IPS DF 19.7 (cell line): ENCODE results near the gene GAL3ST3.
"Not testable (repeated sequence)": the region's sequence is repeated elsewhere in the genome, so short reads cannot be mapped to it uniquely, and the experiment has no call there.

Source experiments
- DNase-seq: peaks from one replicate; pipeline ENCODE4 v3.0.0-alpha.2; 2013; ENCODE audit warnings: low read depth, low spot score

GAL3ST3 gene

DNA sequence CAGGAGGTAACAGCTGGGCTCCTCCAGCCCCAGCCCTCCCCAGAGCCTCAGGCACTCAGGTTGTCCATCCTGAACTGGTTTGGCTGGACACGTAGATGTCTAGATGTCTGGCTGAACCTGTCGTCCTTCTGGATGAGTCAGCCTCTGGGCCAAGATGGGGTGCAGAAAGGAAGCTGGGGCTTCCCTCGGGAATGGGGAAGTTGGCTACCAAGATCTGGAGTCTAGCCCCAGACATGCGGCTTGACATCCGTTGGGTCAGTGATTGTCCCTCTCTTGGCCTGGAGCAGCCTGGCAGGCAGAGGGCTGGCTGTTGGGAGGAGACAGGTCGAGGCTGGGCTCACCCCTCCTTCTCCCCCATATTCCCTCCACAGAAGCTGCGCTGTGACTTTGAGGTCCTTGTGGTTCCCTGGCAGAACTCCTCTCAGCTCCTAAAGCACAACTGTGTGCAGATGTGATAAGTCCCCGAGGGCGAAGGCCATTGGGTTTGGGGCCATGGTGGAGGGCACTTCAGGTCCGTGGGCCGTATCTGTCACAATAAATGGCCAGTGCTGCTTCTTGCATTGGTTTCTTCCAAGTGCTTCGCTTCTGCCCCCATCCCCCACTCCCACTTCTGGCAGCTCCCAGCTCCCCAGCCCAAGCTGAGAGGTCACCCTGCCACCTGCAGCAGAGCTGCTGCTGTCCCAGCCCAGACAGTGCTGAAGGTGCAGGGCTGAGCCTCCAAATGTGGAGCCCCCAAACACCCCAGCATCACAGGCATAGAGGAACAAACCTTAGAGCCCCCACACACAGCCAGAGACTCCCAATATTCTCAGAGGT, 35.8 kb downstream of the GAL3ST3 start:
- DNase-seq = no peak

DNA sequence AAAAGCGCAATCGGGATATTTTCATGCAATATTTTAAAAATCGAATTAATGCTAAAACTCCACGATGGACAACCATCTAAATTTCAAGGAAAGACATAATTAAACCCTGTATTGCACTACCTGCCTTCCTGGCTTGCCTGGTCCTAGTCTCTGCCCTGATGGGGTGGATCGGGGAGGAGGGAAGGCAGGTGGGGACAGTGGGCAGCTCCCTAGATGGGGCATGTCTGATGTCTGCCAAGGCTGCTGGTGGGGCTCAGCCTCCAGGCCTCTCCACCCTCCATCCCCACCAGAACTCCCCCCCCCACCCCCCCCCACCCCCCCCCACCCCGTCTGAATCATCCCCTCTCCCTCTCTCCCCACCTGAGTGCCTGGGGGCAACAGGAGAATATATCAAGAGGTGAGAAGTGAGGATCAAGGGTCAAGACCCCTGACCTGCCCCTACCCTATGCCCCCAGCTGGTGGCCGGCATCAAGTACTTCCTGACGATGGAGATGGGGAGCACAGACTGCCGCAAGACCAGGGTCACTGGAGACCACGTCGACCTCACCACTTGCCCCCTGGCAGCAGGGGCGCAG, 36.5 kb downstream of the GAL3ST3 start:
- no peak for DNase-seq

DNA sequence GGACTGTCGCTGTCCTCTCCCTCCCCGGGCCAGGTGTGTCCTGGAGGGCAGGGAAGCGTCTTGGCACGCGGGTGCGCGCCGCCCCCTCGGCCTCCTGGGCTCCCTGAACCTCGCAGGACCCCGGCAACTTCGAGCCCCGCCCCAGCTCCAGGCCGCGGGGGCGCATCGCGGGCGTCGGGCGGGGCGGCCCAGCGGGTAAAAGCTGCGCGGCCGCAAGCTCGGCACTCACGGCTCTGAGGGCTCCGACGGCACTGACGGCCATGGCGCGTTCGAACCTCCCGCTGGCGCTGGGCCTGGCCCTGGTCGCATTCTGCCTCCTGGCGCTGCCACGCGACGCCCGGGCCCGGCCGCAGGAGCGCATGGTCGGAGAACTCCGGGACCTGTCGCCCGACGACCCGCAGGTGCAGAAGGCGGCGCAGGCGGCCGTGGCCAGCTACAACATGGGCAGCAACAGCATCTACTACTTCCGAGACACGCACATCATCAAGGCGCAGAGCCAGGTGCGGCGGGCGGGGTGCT, 37.1 kb downstream of the GAL3ST3 start, which contains the start of gene CST6:
CST6 (plus strand) TSS at position 224 of the 519 bp plus-strand sequence; CDS start at position 261, 37 bp downstream.
- no peak for DNase-seq

DNA sequence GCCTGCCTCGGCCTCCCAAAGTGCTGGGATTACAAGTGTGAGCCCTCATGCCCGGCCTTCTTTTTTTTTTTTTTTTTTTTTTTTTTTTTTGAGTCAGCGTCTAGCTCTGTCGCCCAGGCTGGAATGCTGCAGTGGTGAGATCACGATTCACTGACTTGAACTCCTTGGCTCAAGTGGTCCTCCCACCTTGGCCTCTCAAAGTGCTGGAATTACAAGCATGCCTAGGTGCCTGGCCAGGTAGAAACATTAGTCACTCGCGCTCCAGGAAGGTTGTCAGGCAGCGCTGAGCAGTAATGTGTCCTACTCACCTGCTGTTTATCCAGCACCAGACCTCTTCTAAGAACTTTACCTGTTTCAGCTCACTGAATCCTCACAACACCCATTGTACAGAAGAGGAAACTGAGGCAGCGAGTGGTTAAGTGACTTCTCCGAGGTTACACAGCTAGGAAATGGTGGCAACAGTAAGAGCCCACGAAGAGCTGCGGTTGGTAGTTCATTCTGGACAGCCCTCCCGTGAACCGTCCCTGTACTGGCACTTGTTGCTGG, 37.6 kb downstream of the GAL3ST3 start:
- no peak for DNase-seq

DNA sequence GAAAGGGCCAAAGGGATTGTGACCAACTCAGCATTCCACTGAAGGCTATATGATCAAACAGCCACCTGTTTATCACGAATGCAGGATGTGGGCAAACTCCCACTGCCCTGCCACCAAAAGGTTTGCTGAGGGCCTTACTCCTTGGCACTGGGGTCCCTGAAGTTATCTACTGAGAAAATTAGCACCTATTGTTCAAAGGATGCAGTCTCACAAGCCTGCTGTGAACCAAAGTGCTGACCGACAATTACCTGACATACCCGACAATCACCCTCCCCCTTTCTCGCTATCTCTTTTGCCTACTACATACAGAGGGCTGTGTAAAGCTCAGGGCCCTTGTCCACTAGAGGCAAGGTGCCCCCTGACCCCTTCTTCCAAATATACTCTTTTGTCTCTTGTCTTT, 38.9 kb downstream of the GAL3ST3 start:
- not testable (repeated sequence) for DNase-seq

DNA sequence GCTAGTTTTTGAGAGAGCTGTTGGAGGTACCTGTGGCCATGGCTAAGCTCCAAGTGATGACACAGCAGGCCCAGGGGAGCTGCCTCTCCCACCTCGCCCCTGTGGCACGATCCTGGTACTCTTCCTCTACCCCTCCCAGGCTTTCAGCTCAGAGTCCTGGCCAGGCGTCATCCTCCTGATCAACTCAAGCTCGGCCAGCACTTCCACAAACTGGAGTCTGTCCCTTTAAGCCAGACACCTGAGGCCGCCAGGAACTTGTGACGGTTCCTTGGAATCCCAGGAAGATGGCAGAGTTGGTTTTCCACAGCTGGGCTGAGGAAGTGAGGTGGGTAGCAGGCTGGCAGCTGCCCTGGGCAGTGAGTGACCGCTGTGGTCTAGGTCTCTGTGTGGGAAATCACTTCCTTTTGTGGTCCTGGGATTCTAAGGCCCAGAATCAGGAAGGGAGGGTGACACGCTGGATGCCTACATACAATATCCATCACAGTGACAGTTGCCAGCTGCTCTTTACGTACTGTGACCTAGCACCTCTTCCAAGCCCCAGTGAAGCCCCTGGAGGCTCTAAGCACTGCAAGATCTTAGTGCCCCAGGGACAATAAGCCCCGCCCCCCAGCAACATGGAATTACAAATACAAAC, 40.4 kb downstream of the GAL3ST3 start:
- no peak for DNase-seq

DNA sequence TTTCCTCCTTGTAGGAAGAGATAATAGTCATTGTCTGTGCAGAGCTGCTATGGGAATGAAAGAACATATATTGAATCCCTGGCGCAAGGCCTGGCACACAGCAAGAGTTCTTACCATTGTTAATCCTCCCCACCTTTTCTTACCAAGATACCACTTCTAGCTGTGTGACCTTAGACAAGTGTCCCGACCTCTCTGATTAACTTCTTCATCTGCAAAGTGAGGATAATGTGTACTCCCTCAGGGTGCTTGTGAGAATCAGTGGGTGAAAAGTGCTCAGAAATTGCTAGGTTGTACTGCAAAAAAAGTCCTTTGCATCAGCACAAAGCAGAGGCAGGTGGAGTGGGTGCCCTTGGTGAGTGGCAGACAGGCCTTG, 40.9 kb downstream of the GAL3ST3 start:
- no peak for DNase-seq

DNA sequence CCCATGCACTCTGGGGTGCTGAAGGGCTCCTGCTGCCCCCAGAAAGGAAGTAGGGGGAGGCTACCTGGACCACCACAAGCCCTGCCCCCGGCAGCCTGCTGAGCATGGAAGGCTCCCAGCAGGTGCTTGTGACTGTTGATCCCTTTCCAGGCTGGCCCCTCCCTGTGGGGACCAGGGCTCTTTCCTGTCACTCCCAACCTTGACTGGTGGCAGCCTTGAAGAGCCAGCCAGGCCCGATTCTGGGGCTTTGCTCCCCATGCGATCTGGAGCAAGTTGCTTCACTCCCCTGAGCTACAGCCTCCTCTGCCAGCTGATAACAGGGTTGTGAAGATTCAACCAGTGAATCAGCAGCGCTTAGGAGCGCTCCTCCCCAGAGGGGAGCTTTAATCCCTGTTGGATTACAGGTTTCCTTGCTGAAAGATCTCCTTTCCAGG, 41.7 kb downstream of the GAL3ST3 start:
- no peak for DNase-seq

DNA sequence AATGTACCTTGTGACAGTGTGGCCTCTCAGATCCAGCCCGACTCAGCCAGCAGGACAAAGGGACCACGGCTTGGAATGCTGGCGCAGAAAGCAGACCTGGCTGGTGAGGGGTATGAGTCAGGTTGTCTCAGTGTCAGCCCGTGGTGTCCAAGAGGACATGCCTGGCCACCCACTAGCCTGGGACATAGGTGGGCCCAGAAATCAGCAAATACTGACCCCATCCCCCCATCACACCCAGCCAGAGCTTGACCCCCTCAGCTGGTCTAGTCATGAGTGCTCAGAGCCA, 42.1 kb downstream of the GAL3ST3 start:
- no peak for DNase-seq

DNA sequence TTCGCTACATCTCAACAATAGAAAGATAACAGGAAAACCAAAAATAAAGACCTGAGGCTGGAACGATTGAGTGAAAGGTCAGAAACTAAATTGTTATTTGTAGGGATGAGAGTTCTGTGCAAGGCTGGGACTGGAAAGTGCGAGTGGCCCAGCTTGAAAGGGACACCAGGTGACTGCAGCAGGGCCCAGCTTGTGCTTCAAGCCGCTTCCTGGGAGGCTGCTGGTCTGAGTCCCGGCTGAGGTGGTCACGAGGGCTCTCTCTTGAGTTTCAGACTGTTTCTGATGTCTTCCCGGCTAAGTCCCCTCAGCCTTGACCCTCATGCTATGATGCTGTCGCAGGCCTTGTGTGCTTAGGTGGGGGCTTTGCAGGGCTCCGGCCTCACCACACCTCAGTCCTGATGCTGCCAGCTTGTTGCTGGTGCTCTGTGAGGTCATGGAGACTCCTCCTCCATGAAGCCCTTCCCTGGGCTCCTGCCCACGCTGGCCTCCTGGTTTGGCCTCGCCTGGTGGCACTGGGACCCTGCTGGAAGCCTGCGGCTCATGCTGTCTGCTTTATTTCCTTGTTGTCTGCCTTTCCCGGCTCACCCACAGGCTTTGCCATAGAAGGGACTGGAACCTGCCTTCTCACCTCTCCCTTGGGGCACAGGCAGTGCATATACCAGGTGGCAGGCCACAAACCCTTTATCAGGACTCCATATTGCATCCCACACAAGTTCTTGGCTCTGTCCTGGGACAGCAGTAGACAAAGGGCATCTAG, 42.6 kb downstream of the GAL3ST3 start:
- DNase-seq = no peak

DNA sequence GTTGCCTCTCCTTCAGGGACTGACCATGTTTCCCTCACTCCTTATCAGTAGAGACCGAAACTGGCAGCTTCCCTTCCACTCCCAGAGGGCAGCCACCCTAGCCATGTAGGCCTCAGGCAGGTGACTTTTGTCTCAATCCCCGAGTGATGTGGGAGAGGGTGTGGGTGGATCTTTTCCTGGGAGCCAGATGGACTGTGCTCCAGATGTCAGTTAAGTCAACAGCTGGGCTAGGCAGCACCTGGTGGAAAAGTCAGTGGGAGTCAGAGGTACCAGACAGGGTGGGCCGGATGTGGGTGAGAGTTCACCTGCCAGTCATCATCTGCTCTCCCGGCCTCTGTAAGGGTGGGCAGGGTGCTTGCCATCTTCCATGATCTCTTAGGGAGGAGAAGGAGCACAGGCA, 44.8 kb downstream of the GAL3ST3 start:
- DNase-seq = no peak

DNA sequence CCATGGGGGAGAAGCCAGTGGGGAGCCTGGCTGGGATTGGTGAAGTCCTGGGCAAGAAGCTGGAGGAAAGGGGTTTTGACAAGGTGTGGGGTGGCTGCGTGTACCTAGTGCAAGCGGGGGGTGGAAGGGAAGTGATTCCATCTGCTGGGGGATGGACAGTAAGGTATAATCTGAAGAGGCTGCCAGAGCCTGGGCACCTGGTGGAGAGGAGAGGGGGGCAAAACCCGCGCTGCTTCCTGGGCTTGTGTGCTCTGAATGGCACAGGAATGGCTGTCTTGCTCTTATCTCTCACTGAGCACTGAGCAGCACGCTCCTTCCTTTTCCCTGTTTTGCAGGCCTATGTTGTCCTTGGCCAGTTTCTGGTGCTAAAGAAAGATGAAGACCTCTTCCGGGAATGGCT, 45.7 kb downstream of the GAL3ST3 start:
- DNase-seq = no peak

DNA sequence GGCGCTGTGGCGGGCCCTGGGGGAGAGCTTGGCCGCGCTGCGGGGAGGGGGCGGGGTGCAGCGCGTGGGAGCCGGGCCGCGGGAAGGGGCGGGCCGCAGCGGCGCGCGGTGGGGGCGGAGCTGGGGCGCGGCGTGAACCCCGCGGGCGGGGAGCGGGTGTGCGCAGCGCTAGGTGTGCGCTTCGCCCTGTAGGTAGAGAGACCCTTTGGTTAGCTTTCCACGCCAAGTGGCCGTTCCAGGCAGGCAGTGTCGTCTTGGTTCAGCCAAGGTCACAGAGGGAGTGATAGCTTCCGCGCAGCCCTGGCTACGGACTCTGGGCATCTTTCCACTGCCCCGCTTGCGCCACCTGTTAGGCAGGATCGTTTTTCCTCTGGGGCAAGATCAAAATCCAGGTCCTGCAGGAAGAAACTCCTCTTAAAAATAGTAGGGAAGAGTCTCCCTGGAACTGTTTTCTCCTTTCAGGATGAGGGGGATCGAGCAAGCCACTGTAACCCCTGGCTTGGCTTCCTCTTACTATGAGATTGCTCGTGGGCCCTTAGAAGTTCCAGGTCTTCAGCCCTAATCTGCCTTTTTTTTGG, 46.2 kb downstream of the GAL3ST3 start:
- no peak for DNase-seq

DNA sequence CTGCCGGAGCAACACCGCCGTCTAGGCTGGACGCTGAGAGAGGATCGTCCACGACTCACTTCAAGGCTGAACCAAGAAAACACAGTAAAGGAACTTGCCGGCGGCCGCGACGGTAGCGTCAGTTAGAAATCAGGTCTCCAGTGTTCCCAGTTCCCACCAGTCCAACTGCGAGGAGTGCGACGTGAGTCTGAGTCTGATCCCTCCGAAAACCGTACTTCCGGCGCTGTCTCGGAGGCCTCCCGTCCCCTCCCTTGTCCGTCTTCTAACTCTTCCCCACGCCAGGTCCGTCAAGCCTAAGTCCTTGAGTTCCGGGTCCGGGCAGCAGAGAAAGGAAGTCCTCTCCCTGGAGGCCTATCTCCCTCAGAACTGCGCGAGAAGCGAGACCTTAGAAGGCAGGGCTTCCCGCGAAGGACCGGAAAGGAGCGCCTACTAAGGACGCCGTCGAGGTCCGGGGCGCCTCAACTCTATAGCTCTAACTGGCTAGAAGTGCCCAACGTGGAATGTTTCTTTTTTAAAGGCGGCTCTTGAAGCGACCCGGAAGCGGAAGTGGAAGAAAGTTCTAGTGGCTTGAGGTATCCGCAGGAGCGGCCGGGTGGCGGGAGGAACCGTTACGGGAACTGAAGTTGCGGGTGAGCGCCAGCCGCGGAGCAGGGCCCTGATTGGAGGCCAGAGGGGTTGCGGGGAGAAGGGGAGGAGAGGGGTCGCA, 46.9 kb downstream of the GAL3ST3 start, which contains the start of the genes BANF1 and EIF1AD:
BANF1 (plus strand) TSS at position 562 of the 706 bp plus-strand sequence. CDS start 748 bp downstream, outside the sequence.
EIF1AD (minus strand) TSS at position 216 of the 706 bp plus-strand sequence. CDS start 1,768 bp downstream, outside the sequence.
- DNase-seq = peak; percentile 92

DNA sequence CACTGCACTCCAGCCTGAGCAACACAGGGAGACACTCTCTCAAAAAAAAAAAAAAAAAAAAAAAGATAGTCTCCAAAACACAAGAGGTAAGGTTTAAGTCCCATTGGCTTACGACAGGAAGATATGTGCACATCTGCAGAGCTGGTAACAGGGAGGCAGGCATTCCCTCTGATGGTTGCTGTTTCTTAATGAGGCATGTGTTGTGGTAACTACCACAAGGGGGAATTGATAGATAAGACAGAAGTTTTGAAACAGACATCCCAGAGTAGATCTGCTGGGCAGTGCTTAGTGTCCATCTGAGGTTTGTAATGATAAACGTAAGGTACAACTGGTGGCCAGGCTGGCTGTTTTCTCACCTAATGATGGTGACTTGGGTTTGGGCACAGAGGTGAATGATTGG, 51.7 kb downstream of the GAL3ST3 start:
- DNase-seq = no peak

DNA sequence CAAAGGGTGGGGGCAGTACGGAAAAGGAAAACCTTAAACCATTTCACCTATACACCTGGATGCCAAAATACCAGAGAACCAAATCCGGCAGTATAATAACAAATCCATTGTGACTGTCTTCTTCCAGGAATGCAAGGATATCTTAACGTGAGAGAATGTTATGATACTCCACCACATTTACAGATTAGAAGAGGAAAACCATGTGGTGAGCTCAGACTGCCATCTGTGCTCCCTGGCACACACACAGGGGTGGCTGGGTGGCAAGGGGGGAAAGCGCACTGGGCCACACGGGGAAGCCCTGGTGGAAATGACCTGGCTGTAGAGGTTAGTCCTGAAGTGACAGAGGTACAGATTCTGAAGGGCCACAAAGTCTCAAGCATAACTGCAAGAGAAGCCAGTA, 56.9 kb downstream of the GAL3ST3 start:
- DNase-seq = no peak
